ENCODE data around the gene ZSWIM5.

Gene ZSWIM5

DNA sequence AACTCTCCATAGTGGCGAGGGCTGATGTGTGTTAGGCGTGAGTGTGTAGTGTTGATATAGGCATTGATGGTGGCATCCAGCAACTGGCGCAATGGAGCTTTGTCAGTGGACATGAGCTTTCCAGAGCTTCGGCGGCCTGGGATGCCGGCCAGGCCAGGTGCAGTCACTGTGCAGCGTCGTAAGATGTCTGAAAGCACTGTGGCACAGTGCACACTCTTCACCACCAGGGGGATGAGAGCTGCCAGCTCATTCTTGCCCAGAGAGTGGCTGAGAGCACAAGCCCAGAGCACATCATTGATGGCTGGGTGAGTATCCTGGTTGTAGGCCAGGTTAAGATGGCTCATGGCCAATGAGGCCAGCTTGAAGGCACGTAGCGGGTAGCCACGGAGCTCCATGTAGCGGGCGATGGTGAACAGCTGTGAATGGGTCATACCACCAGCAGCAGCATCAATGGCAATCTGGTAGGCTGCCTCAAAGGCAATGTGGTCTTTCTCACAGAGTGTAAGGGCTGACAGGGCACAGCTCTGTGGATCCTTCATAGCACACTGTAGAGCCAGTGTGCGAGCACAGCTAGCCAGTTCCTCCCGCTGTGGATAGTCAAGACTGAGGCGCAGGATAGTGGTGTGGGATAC is 187.7 kb downstream of the ZSWIM5 start:
- H3K9me3 Mint-ChIP-seq = no peaks in the 10 kb centered on the region
- peaks cover 6% of the 10 kb centered on the region for H3K36me3 Mint-ChIP-seq (ENCODE audit: insufficient read depth)
- peak; percentile 73 for ATAC-seq (replicated peaks; ENCODE audit: extremely low read depth, poor library complexity, severe bottlenecking)
- H3K4me1 Mint-ChIP-seq = peaks cover 17% of the 10 kb centered on the region
- H3K27me3 Mint-ChIP-seq = no peaks in the 10 kb centered on the region
- no peak overlapping the region for H3K27ac Mint-ChIP-seq (ENCODE audit: low read depth)
- no peak overlapping the region for H3K4me3 Mint-ChIP-seq
- no peak for DNase-seq (ENCODE audit: low spot score in 2 of 2)

DNA sequence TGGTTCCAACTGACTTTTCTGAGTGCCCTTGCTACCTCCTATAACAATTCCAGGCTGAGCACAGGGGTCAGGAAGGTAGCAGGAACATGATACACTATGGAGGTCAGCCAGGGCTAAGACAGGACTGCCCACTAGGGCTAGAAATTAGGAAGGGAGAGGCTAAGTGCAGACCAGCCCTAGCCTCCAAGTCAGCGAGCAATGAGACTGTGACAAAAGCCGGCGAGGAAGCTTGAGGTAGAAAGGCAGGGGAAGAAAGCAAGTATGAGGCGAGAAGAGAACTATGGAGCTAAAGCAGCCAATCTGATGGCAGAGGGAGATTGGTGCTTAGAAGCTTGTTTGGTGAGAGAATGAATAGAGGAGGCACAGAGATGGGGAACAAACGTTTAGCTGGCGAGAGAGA is 189.6 kb downstream of the ZSWIM5 start:
- no peaks in the 10 kb centered on the region for H3K27me3 Mint-ChIP-seq
- H3K27ac Mint-ChIP-seq (ENCODE audit: low read depth) = no peak overlapping the region
- no peak overlapping the region for H3K4me3 Mint-ChIP-seq
- no peaks in the 10 kb centered on the region for H3K9me3 Mint-ChIP-seq
- peaks cover 36% of the 10 kb centered on the region for H3K4me1 Mint-ChIP-seq
- ATAC-seq (replicated peaks; ENCODE audit: extremely low read depth, poor library complexity, severe bottlenecking) (no peak), DNase-seq (ENCODE audit: low spot score in 2 of 2) (no peak)
- H3K36me3 Mint-ChIP-seq (ENCODE audit: insufficient read depth) = peaks cover 9% of the 10 kb centered on the region

DNA sequence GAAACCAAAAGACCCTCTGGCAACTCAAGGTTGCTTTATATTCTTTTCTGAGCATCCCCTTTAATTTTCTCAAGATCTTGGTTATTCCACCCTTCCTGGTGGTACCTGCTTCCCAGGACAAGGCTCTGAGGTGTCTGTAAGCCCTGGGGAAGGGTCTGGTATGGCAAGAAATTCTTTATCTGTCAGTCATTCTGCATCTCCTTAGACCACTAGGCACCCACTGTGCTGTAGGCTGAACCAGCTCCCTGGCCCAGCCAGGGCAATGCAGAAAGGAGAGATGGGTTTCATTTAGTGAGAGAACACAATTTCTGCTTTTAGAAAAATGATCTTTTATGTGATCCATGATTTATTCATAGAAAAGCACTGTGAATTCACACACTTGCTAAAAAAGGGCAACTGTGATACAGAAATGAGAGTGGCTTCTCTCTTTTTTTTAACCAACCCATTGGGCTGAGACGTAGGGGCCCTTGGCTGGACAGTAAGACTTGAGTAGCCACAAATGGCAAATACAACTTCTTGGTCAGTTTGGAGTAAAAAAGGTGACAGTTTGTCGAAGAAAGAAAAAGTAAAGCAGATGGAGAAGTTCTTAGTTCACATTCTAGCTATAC is 190.2 kb downstream of the ZSWIM5 start:
- Mint-ChIP-seq H3K27ac (ENCODE audit: low read depth) (no peak overlapping the region), H3K4me1 (peaks cover 42% of the 10 kb centered on the region), H3K4me3 (no peak overlapping the region), H3K27me3 (no peaks in the 10 kb centered on the region), H3K9me3 (no peaks in the 10 kb centered on the region), H3K36me3 (ENCODE audit: insufficient read depth) (peaks cover 10% of the 10 kb centered on the region)
- ATAC-seq (replicated peaks; ENCODE audit: extremely low read depth, poor library complexity, severe bottlenecking) (no peak), DNase-seq (ENCODE audit: low spot score in 2 of 2) (no peak)

DNA sequence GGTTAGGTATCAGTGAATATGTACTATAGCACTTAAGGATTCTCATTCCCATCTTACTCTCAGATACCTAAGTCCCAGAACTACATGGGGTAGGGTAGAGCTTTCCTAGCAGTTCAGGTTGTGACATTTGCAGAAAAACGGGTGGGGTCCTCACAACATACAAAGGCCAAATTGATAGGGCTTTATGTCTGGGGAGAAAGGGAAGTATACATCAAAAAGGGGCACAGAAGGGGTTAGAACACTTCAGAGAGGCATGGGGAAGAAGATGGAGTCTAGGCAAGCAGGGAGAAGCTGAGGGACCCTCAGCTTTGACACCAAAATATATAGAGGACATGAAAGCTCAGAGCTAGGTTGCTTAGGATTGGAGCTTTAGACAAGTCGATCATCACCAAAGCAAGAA is 190.7 kb downstream of the ZSWIM5 start:
- H3K4me1 Mint-ChIP-seq = peaks cover 44% of the 10 kb centered on the region
- DNase-seq (ENCODE audit: low spot score in 2 of 2) (no peak), ATAC-seq (replicated peaks; ENCODE audit: extremely low read depth, poor library complexity, severe bottlenecking) (no peak)
- peaks cover 12% of the 10 kb centered on the region for H3K36me3 Mint-ChIP-seq (ENCODE audit: insufficient read depth)
- no peak overlapping the region for H3K27ac Mint-ChIP-seq (ENCODE audit: low read depth)
- no peak overlapping the region for H3K4me3 Mint-ChIP-seq
- H3K27me3 Mint-ChIP-seq = no peaks in the 10 kb centered on the region
- H3K9me3 Mint-ChIP-seq = no peaks in the 10 kb centered on the region

DNA sequence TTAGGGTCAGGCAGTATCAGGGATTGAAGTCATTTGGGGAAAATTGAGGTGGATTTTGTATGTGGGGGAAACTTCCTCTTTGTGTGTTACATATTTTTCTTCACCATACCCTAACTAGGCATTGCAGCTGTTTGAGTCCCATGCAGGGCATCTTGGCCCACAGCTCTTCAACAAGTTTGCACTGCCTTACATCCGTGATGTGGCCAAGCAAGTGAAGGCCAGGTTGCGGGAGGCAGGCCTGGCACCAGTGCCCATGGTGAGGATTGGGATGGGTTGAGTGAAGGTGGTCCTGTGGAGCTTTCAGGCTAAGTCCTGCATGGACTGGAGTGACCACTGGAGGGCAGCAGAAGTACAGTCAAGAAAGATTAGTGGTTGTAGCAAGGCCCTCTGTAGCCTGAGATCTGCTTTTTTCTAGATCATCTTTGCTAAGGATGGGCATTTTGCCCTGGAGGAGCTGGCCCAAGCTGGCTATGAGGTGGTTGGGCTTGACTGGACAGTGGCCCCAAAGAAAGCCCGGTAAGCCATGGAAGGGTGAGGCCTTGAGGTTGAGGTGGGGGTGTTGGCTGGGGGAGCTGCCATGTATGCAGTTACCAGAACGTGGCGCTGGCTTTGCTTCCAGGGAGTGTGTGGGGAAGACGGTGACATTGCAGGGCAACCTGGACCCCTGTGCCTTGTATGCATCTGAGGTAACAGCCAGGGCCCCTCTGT is 191.9 kb downstream of the ZSWIM5 start:
- H3K27me3 Mint-ChIP-seq = no peaks in the 10 kb centered on the region
- H3K4me3 Mint-ChIP-seq = peak overlapping the region; percentile 21
- peak overlapping the region; percentile 78 for H3K27ac Mint-ChIP-seq (ENCODE audit: low read depth)
- H3K9me3 Mint-ChIP-seq = no peaks in the 10 kb centered on the region
- ATAC-seq (replicated peaks; ENCODE audit: extremely low read depth, poor library complexity, severe bottlenecking) (no peak), DNase-seq (ENCODE audit: low spot score in 2 of 2) (peak; percentile 71 to 74)
- peaks cover 13% of the 10 kb centered on the region for H3K36me3 Mint-ChIP-seq (ENCODE audit: insufficient read depth)
- H3K4me1 Mint-ChIP-seq = peaks cover 55% of the 10 kb centered on the region

DNA sequence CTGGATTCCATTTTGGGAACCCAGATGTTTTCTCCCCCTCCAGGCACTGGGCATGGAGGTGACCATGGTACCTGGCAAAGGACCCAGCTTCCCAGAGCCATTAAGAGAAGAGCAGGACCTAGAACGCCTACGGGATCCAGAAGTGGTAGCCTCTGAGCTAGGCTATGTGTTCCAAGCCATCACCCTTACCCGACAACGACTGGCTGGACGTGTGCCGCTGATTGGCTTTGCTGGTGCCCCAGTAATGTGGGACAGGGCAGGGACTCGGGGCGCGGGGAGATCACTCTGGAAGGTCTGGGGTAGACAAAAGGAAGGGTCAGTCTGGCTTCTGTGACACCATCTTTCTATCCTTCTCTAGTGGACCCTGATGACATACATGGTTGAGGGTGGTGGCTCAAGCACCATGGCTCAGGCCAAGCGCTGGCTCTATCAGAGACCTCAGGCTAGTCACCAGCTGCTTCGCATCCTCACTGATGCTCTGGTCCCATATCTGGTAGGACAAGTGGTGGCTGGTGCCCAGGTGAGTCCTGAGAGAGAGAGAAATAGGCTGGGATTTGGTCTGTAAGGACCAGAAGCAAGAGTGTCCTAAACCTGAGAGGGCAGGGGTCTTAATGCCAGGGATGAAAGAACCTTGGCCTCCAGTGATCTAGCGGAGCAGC is 192.7 kb downstream of the ZSWIM5 start:
- Mint-ChIP-seq H3K9me3 (no peaks in the 10 kb centered on the region), H3K27me3 (no peaks in the 10 kb centered on the region), H3K4me1 (peaks cover 61% of the 10 kb centered on the region), H3K27ac (ENCODE audit: low read depth) (no peak overlapping the region), H3K4me3 (peak overlapping the region; percentile 90), H3K36me3 (ENCODE audit: insufficient read depth) (peaks cover 13% of the 10 kb centered on the region)
- DNase-seq (ENCODE audit: low spot score in 2 of 2) = no peak
- no peak for ATAC-seq (replicated peaks; ENCODE audit: extremely low read depth, poor library complexity, severe bottlenecking)

DNA sequence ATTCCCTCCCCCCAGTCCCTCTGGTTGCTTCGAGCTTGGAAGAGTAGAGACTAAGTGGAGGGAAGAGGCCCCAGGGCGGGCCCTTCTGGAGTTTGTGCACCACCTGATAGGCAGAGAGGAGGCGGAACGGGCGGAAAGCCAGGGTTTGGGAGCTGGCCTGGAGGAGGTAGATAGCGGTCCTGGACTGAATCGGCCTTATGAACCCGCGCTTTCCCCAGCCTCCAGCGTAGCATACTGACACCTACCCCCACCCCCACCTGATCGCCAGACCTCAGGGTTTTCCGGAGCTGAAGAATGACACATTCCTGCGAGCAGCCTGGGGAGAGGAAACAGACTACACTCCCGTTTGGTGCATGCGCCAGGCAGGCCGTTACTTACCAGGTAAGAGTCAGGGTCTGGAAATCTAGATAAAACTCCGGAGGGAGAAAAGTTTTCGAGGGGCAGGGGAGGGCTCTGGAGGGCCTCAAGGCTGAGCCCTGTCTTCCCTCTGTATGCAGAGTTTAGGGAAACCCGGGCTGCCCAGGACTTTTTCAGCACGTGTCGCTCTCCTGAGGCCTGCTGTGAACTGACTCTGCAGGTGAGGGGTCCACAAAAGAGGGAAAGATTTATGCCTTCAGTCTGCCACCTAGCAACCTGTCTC is 193.6 kb downstream of the ZSWIM5 start:
- Mint-ChIP-seq H3K9me3 (no peaks in the 10 kb centered on the region), H3K36me3 (ENCODE audit: insufficient read depth) (peaks cover 17% of the 10 kb centered on the region), H3K4me1 (peaks cover 58% of the 10 kb centered on the region), H3K27me3 (no peaks in the 10 kb centered on the region), H3K4me3 (peak overlapping the region; percentile 90), H3K27ac (ENCODE audit: low read depth) (peak overlapping the region; percentile 90)
- no peak for DNase-seq (ENCODE audit: low spot score in 2 of 2)
- no peak for ATAC-seq (replicated peaks; ENCODE audit: extremely low read depth, poor library complexity, severe bottlenecking)

DNA sequence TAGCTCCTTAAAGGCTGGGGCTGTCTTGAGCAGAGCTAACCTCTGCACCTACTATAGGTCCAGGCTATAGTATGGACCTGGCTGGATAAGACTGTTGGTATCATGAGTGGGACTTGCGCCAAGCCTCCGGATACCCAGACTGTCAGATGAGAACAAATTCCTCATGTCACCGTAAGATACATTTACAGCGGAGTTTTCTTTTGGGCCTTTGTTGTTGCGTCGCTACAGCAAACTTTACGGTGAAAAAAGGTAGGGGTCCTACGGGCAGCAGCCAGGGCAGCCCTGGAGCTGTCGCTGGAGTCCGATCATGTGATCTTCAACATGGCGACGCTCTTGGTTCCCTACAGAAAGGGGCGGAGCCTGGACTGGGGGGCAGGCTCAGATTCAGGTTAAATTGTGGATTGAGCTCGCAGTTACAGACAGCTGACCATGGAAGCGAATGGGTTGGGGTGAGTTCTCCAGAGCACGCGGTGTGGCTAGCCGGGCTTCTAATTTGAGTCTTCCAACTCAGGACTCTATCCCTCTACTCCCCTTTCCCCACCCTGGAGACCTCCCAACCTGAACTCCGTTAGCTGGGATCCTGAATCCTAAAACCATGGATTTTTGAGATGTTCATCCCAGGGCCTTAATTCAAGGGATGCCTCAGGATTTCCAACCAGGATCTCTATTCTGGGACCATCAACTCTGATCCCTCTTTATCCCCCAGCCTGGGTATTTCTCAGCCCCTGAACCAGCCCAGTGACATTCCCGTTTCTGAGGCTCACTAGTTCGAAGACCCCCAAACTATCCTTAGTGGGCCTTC is 194.4 kb downstream of the ZSWIM5 start, which contains the start of gene UROD:
UROD (plus strand) TSS at position 418 of the 802 bp plus-strand sequence; CDS start at position 430, 12 bp downstream.
- Mint-ChIP-seq H3K27me3 (no peaks in the 10 kb centered on the region), H3K36me3 (ENCODE audit: insufficient read depth) (peaks cover 20% of the 10 kb centered on the region), H3K9me3 (no peaks in the 10 kb centered on the region), H3K4me3 (peak within 1 kb of the TSS; percentile 90), H3K4me1 (peaks cover 58% of the 10 kb centered on the region), H3K27ac (ENCODE audit: low read depth) (peak within 1 kb of the TSS; percentile 90)
- DNase-seq (ENCODE audit: low spot score in 2 of 2) (peak; percentile 74 to 81), ATAC-seq (replicated peaks; ENCODE audit: extremely low read depth, poor library complexity, severe bottlenecking) (peak; percentile 88)

DNA sequence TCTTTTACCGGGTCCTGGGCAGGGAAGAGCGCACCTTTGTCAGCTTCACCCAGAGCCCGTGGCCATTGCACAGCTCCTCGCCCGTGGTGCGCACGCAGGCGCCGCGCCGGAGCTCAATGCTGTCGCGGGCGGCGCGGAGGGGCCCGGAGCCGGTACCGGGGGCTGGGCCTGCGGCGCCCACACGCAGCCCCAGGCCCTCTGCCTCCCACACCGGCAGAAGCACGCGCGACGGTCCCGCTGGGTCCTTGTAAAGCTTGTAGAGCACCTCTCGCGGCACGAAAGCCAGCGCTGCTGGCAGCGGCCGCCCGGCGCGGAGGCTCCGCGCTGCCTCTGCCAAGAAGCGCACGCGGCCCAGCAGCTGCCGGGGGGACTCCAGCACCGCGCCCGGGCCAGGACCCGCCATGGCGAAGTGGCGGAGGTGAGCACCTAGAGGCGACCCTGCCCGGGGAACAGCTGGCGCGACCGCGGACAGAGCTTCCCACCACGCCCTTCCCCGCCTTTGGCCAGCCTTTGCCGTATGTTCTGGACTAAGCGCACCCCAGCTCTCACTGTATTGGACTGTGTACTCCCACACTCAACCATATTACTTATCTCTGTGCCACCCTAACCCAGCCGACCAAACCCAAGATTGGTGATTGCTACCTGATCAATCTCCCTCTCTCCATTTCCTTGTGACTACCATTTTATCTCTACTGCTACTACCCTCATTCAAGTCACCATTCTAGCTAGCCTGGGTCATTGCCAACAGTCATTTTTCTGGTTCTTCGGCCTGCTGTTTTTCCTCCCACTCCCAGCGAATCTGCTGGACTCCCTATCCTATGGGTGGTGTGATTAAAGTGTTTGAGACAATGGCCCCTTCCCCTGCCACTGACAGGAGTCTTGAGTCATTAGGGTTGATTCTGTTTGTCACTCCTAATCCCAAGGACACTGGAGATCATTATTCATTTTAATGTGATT is 195.3 kb downstream of the ZSWIM5 start, which contains the start of gene HECTD3:
HECTD3 (minus strand) TSS at position 470 of the 957 bp plus-strand sequence; CDS start at position 403, 67 bp downstream.
- ATAC-seq (replicated peaks; ENCODE audit: extremely low read depth, poor library complexity, severe bottlenecking) (peak; percentile 78), DNase-seq (ENCODE audit: low spot score in 2 of 2) (peak; percentile 47 to 52)
- Mint-ChIP-seq H3K4me3 (peak within 1 kb of the TSS; percentile 90), H3K4me1 (peaks cover 58% of the 10 kb centered on the region), H3K36me3 (ENCODE audit: insufficient read depth) (peaks cover 29% of the 10 kb centered on the region), H3K9me3 (no peaks in the 10 kb centered on the region), H3K27me3 (no peaks in the 10 kb centered on the region), H3K27ac (ENCODE audit: low read depth) (peak within 1 kb of the TSS; percentile 90)

DNA sequence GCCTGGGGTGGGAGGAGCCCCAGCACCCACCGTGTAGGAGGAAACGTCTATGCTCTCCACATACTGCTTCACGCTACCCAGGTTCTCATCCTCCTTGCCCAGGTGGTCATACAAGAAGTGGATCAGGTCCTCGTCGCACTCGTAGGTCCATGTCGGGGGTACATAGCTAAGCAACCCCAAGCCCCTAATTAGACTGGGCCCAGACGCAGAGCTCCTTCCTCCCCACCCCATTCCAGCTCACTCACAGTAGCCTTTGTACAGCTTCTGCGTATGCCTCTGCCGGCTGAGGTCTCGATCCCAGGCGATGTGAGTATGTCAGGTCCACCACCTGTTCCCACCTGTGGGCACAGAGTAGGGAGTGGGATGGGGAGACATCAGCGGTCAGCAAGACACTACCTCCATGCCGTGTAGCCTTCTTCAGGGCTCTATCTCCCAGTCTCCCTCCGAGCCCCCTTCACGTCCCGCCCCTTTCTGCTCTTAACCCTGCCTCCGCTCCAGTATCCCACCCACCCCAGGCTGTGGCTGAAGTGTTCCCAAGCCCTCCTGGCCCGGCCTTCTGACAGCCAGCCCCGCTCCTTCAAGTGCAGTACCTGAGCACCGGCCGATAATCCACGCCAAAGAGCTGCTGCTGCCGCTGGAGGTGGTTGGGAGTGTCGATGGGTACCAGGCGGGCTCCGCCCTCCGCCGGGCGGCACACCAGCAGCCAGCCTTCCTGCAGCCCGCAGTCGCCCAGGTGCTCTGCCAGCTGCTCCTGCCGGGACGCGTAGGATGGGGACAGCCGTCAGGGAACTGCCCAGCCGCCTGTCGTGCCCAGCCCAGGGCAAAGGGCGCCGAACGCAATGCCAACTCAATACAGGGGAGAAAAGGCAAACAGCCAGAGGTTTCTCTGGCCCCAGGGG is 196.2 kb downstream of the ZSWIM5 start:
- H3K27me3 Mint-ChIP-seq = no peaks in the 10 kb centered on the region
- H3K9me3 Mint-ChIP-seq = no peaks in the 10 kb centered on the region
- ATAC-seq (replicated peaks; ENCODE audit: extremely low read depth, poor library complexity, severe bottlenecking) (no peak), DNase-seq (ENCODE audit: low spot score in 2 of 2) (no peak)
- peaks cover 30% of the 10 kb centered on the region for H3K36me3 Mint-ChIP-seq (ENCODE audit: insufficient read depth)
- peak overlapping the region; percentile 90 for H3K4me3 Mint-ChIP-seq
- peaks cover 58% of the 10 kb centered on the region for H3K4me1 Mint-ChIP-seq
- H3K27ac Mint-ChIP-seq (ENCODE audit: low read depth) = peak overlapping the region; percentile 32
